AG08395 (cell line): ENCODE data around the gene TM4SF18.
"Not testable (repeated sequence)": the region's sequence is repeated elsewhere in the genome, so short reads cannot be mapped to it uniquely, and the experiment has no call there.

Source experiments
- DNase-seq: peaks from one replicate; pipeline ENCODE4 v3.0.0; 2012; ENCODE audit warnings: mixed read lengths, low spot score

The TM4SF18 gene

DNA sequence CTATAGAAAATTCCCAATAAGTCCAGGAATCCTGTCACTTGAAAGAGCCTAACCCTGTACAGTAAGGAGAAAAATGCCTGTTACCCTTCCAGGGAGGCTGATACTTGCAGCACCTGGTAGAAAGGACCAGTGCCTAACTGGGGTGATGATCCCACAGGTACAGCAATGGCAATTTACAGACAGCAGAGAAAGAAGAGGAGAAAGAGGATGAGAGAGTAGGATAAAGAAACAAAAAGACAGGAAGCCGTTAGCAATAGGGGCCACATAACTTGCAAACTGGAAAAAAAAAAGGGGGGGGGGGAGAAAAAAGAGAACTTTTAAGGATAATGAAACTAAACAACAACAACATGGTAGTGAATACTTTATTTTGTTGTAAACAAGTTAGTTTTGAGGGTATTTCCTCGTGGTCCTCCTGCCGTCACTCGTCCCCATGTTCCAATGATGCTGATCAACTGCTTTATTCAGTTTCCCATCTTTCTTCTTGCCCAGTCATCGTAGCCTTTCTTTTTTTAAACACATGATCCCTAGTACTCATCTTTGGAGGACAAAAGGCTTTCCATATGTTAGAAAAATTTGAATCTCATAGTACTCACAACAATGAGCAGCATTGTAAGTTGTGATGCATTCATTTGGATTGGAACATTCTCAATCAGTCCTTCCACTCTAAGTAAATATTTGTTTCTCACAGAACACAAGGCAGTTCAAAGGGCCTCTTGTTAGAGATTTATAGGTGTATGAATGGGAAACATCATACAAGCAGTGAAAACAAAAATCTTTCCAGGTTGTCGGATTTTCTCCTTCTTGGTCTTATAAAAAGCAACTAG is 35.5 kb upstream of the TM4SF18 start:
- no peak for DNase-seq

DNA sequence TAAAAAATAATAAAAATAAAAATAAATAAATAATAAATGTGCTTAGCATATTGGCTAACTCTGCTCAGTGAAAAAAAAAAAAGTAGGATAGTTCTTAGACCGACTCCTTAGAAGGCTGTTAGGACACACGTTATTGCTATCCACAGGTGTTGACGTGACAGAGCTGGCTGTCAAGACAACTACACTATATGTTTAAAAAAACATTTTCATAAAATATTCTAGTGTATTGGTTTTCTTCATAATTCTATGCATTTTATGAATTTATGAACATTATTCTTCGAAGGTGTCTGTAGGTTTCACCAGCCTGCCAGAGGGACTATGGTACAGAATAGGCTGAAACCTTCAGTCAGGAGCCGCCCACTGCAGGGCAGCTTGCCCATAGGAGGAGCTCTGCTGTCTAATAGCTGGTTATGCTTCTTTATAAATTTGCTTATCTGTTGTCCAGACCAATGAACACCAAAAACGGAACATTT is 34.8 kb upstream of the TM4SF18 start:
- no peak for DNase-seq

DNA sequence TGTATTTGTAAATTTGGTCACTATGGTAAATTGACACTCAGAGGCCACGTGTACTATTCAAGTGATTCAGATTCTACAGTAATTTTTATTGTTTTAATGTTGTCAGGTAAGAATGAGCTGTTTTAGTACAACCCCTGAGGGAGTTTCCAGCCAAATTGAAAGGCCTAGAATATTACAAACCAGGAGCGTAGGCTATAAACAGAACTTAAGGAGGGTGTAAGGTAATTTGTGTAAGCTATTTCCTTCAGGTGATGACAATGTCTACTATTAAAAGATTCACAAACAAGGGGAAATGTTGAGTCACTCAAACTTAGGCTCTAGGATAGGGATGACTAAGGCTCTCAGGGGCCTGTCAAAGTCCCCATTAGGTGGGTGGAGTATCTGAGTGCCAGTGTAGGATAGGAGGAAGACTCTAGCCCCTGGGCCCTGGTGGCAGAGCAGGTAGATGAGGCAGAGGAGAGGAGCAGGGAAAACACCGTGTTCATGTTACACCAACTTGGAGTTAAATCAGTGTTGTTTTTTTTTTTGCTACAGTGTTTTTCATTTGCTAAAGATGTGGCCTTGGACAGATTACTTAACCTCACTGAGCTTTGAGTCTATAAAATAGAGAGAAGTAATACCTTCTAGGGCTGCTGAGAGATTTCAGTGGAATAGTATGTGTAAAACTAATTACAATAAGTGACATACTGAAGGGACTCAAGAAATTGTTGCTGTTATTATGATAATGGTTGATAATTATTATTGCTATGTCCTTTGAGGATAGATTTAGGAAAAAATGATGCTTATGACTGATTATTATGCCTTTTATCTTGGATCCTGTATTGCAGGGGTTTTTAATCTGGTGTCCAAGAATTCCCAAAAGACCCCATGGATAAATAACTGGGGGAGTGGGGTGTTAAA is 33.8 kb upstream of the TM4SF18 start:
- DNase-seq = peak; percentile 32

DNA sequence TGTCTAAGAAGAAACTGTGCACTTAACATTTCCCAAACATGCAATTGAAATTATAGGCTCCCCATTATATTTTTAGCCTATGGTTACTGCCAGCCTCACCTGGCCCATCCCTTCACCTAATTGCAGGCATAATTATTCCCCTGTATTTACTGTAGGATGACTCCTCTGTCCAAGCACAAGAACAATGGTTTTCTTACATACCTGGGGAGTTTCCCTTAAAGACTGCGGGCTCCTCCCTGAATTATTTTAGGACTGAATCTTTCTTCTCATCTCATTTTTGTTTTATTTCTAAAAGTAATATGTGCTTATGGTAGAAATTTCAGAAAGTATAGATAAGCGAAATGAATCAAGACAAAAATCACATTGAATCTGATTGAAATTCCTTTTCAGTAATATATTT is 32.6 kb upstream of the TM4SF18 start:
- DNase-seq = no peak

DNA sequence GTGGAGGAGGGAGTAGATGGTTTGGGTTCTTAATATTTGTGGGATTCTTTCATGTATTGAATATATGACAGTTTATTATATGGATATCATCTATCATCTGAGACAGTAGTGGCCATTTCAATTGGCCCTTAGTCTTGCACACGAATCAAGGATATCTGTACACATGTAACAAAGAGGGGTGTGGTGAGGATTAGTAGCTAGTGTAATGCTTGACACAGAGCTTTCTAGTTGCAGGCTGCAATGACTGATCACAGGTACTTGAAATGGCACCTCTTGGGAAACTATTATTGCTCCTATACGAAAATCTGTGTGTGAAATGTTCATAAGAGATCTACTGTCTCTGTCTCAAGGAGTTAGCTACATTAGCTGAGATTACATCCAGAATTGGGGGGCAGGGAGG is 31.2 kb upstream of the TM4SF18 start:
- no peak for DNase-seq

DNA sequence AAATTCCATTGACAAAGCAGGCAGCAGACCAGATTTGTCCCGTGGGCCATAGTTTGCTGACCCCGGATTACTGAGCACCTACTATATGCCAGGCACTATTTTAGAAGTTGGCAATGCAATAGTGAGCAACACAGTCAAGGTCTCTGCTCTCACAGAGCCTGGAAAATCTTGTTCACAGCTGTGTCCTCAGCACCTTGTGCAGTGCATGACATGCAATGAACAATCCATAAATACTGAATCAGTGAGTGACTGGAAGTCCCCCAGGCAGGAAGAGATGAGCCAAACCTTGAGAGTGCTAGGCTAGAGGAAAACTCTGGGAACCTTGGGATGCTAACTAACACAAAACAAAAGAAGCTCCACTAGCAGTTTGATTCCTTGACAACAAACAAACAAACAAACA is 29.6 kb upstream of the TM4SF18 start:
- peak; percentile 37 for DNase-seq

DNA sequence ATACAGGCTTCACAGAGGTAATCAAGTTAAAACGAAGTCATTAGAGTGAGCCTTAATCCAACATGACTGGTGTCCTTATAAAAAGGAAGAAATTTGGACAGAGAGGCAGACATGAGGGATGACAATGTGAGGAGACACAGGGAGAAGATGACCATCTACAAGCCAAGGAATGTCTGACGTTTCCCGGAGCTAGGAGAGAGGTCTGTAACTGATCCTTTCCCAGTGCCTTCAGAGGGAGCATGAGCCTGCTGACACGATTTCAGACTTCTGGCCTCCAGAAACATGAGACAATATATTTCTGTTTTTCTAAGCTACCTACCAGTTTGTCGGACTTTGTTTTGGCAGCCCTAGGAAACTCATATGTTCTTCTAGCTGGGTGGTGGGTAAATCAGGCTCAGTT is 28.9 kb upstream of the TM4SF18 start:
- DNase-seq = no peak

DNA sequence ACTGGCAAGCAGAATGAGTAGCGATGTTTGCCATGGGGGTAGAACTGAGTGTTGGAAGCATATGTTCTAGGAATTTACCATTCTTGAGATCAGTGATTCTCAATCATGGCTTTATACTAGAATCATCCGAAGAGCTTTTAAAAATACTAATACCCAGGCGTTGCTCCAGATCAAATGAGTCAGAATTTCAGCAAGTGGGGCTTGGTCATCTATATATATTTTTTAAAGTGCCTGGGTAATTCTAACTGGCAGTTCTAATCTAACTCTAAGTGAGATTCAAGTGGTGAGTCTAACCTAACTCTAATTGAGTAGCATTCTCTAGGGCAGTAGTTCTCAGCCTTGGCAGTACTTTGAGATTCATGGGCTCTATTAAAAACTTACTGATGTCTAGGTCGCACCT is 23.2 kb upstream of the TM4SF18 start:
- no peak for DNase-seq

DNA sequence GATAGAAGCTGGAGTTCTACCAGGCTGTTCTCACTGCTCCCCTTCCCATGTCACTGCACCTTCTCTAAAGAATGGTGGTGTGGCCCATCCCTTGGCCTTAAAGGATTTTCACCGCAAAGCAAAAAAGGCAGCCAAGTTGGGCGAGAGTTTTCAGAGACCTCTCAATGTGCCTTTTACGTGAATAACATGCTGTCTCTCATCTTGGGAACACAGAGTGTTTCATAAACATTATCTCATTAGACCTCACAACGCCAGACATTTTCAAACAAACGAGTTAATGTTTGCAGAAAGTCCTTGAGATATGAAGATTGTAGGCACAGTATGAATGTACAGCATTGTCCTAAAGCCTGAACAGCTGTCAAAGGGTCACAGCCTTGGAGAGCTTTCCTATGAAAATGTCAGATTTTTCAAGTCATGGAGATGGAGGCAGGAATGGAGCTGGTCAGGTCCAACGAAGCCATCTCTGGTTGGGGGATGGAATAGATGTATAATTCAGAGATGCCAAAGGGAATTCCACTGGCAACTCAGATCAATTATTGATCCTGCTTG is 22.7 kb upstream of the TM4SF18 start:
- DNase-seq = no peak

DNA sequence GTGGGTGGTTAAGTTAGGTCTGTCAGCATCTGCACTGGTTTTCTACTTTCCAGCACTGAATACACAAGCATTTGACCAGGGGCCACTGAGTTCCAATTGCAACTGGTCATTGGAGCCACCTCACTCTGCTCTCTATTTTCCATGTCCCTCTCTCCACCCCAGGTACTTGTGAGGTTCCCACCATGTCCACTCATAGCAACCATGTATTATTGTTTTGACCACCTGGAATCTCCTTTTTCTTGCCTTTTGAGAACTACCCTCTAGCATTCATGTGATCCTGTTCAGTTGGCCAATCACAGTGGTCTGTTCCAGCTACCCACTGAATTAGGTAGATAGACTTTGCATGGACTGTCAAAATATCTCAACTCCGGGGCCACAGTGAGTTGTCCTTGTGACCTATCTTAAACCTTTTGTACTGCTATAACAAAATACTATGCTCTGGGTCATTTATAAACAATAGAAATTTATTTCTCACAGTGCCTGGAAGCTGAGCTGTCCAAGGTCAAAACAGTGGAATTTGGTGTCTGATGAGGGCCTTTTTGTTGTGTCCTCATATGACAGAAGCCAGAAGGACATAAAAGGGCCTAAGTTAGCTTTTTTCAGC is 20.2 kb upstream of the TM4SF18 start:
- DNase-seq = no peak

DNA sequence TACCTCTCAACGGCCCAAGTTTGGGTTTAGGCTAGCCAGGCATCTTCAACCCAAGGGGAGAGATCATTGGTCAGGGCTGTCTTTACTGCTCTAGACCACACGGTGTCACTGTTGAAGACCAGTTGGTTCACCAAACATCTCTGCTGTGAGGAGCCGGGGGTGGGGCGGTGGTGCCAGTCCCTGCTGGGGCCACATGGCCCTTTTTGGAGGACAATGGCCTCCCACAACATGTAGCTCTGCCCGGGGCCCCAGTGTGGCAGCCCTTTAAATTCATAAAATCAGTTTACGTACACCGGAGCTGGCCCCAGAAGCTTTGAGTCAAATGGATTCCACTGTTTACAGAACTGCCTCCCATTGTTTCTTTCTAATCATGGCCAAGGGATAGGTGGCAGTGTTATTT is 19.1 kb upstream of the TM4SF18 start:
- DNase-seq = peak; percentile 77

DNA sequence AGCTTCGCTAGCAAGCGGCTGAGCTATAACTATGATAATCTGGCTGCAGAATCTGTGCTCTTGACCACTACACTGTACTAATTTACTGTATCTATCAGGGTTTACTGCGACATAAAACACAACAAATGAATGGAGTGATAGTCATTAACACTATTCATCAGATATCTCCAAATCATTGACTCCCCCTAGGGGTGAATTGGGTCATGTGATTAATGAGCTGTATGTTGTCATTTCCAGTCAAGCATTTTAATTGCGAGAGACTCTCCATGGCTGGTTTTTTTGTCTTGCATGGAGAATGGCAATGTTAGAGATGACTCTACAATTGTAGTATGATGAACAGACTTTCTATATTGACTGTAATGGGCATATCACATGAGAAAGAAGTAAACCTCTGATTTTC is 10.5 kb upstream of the TM4SF18 start:
- DNase-seq = no peak

DNA sequence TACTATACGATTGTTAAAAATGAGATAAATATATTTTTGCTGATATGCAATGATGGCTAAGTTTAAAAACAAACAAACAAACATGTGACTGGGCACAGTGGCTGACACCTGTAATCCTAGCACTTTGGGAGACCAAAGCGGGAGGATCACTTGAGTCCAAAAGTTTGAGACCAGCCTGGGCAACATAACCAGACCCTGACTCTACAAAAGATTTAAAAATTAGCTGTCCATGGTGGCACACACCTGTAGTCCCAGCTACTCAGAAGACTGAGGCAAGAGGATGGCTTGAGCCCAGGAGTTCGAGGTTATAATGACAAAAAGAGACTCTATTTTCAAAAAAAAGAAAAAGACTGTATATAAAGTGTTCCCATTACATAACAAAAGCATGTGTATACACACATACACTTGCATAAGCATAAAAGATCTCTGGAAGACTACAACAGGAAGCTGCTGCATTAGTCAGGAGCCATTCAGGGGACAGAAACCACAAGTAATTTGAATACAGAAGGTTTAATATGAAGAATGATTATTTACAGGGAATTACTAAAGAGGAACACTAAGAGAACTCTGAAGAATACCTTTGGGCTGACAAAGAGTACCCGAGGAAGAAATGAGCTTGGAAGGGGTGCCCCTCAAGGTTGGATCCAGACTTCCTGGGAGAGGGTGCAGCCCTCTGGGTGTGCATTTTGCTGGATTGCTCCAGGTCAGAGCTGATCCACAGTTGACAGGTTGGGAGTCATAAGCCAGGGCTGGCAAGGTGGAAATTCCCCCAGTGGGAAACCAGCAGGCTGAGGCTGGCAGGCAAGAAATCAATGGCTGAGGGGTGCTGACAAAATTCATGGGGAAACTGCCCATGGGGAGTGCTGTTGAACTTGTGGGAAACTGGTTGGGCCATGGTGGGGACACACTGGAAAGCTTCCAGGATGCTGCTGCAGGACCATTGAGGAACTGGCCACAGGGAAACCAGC is 9.3 kb upstream of the TM4SF18 start:
- DNase-seq = peak; percentile 72

DNA sequence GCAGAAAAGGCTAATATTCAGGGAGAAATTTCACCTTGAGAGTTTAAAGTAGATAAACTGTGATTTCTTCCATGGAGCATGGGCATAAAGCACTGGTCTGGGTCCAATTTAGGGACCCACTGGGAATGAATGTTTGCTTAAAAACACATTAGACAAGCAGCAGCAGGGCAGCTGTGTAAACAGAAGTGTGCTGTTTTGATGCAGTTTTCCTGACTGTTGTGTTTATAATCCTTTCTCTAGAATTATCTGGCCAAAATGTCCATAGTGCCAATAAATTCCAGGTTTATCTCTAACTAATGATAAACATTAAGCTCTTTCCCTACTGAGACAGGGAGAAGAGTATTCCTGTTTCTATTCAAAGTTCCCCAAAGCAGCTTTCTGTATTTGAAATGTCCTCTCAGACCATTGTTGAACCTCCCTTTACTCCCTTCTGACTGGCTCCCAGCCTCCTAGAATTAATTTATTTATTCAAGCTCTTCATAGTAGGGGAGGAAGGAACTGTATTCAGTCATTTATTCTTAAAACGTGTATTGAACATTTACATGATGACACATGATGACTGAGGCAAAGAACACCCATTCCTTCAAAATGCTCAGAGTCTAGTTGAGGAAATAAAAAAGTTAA is 7.0 kb upstream of the TM4SF18 start:
- no peak for DNase-seq

DNA sequence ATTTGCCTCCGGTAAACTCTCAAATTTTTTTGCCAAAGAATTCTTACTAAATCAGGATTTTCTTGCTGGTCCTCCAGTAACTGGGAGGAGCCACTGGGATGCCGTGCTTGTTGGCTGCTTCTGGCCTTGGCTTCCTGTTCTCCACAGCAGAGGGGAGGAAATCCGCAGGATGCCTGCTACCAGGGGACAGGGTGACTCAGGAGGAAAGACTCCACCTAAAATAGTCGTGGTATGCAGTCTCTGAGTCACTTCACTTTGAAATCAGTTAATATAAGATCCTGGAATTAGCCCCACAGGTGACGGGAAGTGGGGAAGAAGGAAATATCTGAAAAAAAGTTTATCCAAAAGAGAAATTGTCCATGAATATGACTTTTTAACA is 6.5 kb upstream of the TM4SF18 start:
- DNase-seq = peak; percentile 95

DNA sequence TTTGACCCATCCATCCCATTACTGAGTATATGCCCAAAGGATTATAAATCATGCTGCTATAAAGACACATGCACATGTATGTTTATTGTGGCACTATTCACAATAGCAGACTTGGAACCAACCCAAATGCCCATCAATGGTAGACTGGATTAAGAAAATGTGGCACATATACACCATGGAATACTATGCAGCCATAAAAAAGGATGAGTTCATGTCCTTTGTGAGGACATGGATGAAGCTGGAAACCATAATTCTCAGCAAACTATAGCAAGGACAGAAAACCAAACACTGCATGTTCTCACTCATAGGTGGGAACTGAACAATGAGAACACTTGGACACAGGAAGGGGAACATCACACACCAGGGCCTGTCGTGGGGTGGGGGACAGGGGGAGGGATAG is 4.0 kb upstream of the TM4SF18 start:
- DNase-seq = not testable (repeated sequence)

DNA sequence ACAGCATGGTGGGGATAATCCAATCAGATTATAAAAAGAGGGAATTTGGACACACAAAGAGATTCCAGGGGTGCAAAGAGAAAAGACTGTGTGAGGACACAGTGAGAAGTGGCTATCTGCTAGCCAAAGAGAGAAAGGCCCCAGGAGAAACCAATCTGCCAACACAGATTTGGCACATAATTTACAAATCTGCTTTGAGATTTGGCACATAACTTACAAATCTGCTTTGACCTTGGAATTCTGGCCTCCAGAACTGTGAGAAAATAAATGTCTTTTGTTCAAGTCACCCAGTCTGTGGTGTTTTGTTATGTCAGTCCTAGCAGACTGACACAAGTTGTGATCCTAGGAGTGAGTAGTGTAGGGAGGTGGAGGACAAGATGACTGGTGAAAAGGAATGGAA is 3.5 kb upstream of the TM4SF18 start:
- no peak for DNase-seq

DNA sequence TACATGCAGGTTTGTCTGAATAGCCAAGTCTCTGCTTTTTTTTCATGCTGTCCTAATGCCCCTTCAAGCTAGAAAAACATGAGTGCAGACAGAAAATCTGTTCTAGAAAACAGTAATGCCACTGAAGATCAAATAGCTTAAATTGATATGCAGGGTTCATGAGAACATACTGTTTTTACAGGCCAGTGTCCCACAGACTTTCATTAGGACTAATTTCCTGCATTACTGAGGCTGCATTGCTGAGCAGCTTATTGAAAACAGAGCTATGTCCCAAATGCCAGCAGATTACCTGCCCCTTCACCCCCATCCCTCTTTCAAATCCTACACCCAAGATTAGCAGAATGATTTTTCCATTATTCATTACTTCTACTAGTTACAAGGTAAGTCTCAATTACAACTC is 665 bp downstream of the TM4SF18 start:
- no peak for DNase-seq

DNA sequence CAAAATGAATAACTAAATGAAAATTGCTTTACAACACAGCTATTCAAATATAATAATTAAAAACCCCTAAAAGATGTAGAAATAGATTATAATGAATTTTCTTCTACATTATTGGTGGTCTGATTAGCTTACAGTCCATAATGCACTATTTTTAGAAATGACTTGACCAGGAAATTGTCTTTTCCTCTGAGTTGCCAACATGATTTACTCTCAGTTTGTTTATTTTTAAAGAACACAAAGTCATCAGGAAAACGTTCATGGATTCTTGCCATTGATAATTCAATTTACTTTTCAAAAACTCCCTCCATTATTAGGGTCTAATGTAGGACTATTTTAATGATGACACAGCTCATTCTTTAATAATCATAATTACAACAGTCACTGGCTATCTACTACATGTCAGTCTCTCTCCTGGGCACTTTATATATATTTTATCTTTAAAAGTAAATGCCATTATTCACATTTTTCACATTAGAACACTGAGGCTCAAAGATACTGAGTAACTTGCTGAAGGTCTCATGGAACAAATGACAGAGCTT is 1.1 kb downstream of the TM4SF18 start:
- DNase-seq = no peak

DNA sequence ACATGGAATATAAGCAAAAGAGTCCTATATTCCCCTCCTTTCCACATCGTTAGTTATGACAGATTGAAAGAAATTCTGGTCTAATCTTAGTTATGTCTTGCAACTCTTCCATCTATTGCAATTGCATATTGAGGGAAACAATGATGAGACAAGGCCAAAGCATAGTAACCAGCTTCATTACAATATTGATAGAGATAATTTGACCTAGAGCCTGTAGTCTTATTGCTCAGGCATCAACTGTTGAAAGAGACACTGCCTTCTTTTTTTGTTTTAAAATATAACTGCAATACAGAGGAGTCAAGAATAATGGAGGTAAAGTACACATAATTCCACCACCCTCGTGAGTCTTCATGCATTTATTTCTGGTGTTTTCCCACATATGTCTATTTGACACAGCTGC is 2.0 kb downstream of the TM4SF18 start:
- DNase-seq = no peak
